GM18858 (cell line): Measurements from ENCODE around the gene MOCS3.

Experiments
- ATAC-seq: cut with Tn5 transposase; IDR thresholded peaks from one replicate; pipeline ENCODE4 v1.9.1; 2021; ENCODE audit not compliant: unreplicated experiment

The MOCS3 gene

DNA sequence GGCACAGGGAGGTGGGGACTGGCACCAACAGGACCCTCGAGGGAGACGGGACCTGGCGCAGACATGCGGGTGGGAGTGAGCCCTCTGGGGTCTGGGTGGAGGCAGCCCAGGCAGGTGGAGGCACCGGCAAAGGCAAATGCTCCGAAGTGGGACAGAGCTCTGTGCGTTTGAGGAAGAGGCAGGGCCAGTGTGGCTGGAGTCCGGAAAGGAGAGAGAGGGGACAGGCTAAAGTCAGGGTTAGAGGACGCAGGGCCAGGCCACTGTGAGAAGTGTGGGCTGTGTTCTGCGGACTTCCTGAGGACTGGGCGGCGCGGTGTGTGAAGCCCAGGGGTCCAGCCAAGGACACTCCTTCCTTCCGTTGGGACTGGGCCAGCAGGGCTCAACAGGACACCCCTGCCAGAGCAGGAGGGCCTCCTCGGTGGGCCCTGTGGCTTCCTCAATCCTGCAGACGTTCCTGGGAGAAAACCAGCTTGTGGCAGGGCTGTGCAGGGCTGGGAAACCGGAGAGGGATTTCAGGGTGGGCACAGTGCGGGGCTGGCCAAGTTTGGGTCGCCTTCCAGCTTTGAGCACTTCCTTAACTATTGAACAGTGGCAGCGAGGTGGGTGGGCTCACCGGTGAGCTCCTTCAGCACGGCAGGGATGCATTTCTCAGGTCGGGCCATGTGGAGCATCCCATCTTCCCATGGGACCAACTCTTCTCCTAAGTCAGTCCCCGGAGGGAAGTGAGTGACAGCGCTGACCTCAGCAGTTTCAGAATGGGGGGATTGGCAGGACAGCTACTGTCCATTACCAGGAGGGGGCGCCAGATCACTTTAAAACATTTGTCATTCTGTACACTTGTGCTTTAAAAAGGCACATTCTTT lies 22.5 kb downstream of the MOCS3 start:
- no peak for ATAC-seq

DNA sequence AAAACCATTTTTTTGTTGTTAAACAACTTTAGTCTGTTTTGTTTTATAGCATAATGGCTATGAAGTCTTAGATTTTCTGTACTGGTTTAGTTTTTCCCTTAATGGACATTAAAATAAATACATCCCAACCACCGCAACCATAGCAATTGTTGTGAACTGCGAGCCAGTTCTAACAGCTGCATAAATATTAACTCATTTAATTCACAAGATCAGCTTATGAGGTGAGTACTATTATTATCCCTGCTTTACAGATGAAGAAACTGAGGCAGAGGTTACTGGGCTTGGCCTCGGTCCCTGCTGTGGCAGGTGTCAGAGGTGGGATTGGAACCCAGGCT lies 23.1 kb downstream of the MOCS3 start:
- ATAC-seq = no peak

DNA sequence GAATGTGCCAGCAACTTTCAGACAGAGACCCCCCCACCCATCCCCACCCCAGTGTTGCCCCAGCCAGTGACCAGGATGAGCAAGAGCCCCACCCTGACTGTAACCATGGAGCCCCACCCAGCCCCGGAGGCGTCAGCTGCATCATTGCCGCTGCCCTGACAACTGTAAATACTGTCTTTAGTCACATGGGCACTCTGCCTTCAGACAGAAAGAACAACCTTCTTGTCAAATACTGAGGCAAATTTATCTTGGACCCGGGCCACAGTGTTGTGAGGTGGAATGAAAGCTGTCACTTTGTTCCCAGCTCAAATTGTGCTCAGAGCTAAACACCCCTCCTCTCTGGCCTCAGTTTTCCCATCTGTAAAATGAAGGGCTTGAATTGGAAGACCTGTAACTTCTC lies 23.7 kb downstream of the MOCS3 start:
- no peak for ATAC-seq

DNA sequence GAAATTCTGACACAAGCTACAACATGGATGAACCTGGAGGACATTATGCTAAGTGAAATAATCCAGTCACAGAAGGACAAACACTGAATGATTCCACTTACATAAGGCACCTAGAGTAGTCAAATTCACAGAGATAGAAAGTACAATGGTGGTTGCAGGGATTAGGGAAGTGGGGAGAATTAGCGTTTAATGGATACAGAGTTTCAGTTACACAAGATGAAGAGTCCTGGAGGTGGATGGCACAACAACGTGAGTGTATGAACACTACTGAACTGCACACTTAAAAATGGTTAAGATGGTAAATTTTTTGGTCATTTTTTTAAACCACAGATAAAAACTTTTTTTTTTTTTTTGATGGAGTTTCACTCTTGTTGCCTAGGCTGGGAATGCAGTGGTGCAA lies 24.7 kb downstream of the MOCS3 start:
- no peak for ATAC-seq

DNA sequence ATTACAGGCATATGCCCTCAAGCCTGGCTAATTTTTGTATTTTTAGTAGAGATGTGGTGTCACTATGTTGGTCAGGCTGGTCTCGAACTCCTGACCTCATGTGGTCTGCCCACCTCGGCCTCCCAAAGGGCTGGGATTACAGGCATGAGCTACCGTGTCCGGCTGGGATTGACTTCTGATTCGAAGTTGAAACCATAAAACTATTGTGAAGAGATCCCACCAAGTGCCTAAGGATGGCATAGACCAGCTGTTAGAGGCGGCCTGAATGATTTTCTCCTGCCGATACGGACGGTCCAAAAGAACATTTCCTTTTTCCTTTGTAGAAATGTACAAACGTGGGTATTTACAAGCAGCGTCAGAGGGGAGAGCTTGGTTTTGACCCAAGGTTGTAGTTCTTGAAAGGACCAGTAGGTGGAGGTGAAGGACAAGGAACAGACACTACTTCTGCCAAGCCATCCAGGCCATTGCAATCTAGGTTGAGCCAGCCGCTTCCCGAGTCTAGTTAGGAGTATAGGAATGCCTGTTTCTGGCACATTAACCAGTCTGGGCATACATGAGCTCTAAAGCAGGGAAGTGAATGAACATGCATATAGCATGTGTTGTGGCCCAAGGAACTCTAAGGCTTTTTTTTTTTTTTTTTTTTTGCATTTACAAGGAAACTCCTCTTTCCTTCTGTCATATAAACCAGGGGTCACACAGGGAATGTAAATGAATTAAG lies 29.0 kb downstream of the MOCS3 start:
- peak; percentile 57 for ATAC-seq

DNA sequence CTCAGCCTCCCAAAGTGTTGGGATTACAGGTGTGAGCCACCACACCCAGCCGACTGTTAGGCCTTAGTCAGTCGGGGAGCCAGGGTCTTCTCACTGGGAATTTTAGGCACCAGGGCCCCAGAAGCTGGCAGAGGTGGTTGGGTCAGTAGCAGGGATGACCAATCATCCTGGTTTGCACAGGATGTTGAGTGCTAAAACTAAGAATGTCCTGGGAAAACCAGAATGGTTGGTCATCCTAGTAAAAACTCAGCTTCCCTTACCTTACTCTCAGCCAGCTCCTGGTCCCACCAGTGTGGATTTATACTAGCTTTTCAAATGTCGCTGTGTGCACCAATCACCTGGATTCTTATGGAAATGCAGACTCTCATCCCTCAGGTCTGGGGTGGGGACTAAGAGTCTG lies 32.5 kb downstream of the MOCS3 start:
- no peak for ATAC-seq

DNA sequence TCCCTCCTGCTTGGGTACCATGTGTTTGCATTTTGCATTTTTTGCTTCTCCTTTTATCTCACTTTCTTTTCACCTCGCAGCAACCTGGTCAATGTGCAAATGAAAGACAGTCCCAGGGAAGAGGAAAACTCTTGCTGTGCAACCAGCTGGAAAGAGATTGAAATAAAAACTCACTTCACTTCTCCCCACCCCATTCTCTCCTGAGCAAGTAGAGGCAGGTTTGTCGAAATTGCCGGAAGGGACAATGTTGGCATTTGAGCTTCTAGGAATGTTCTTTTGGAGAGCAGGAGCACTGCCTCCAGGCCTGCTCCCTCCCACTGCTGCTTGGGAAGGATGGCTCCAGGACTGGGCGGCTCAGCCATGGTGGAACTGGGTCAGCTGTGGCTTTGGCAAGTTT lies 33.7 kb downstream of the MOCS3 start:
- no peak for ATAC-seq

DNA sequence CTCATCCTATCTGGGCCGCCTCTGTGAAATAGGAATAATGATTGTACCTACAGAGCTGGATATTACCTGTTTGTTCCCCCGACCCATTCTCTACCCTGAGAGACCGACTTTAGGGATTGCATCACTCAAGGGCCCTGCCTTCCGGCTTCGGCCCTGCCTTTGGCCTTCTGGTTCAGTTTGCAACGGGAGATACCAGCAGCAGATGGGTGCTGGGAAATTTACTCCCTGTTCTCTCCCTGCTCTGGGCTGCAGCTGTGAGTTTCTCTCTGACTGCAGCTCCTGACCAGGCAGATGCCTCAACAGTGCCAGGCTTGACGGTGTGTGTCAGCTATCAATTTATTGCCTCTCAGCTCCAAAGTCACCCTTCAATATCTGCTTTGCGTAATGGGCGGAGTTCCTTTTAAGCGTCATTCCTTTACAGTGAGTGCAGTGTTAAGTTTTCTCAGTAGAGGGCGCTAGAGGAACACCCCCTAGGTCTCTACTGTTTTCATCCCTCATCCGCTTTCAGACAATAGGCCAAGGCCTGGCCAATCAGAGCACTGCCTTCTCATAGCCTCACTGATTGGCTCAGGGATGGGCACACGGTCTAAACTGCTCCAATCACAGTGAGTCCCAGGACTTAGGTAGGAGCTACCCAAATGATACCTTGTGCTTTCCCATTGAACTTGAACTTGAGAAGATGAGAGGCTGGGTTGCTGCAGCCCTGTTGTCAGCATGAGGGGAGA lies 34.3 kb downstream of the MOCS3 start:
- ATAC-seq = no peak

DNA sequence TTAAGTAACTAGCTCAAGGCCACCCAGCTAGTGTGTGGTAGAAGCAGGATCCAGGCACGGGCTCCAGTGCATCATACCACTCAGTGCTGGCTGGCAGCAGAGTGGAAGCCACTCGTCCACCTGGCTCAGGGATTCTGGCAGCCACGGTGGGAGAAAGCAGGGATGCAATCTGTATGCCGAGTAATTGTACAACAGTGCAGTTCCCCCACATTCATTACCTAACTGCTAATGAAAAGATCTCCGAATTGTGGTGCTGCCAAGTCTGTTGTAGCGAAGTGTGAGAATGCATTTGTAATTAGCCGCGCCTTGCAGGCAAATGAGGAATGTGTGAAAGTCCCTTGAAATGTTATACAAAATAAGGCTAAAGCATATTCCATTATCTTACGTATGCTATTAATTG lies 35.3 kb downstream of the MOCS3 start:
- no peak for ATAC-seq

DNA sequence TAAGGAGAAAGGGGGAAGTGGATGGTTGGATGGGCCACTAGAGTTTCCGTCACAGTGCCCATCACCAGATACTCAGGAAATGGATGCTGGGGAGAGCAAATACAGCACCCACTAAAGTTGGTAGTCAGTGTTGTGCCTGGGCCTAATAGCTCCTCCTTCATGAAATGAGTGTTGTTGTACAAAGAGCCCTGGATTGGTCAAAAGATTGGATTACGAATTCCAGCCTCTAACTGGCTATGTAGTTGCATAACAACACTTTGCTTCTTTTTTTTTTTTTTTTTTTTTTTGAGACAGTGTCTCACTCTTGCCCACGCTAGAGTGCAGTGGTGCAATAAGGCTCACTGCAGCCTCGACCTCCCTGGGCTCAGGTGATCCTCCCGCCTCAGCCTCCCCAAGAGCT lies 36.9 kb downstream of the MOCS3 start:
- no peak for ATAC-seq

DNA sequence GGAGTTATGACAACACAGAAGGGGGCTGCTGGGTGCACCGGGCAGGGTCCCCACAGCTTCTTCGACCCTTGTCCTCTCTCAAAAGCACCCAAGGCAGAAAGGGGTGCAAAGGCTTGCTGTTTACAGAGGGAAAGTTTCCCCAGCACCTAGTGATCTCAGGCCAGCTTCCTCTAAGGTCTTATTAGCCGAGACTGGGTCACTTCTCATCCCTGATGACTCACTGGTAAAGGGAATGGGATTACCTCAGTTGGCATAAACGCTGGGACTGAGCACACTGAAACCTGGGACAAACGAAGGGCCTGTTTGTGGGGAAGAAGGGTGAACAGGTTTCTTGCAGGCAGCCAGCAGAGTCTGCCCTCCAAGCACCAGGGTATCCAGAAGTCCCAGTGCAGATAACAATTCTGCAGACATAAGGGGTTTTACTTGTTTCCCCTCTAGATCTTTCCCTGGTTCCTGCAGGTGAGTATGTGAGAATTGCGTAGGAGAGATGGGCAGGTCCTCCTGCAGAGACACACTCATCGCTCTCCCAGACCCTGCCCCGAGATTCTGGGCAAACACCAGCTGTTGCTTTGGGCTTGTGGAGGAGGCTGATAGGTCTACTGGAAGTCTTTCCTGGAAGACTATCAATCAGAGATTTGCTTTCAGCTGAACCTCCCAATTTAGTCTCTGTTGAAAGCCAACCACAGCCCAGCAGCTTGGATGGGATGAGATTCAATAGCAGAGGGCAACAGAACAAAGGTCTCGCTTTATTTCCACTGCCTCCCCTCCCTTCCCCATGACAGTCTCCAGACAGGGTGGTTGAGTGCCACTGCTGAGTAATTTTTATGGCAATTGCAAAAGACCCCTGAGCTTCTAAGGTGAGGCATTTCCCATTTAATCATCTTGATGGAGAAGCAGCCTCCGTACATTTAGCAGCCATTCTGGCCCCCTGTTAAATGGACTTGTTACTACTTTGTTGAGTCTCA lies 38.6 kb downstream of the MOCS3 start:
- ATAC-seq = no peak

DNA sequence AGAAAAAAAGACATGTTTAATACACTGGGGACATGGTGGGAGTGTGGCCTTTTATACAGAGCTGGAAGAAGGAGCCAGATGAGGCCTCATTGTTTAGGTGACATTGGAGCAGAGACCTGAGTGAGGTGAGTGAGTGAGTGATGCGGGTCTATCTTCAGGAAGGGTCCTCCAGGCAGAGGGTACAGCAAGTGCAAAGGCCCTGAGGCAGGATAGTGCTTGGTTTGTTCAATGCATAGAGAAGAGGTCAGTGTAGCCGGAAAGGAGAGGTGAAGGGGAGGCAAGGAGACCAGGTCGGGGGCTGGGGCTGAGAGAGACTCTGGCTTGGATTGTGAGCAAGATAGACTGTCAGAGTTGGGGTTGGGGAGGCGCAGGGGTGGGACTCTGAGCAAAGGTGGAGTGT lies 40.7 kb downstream of the MOCS3 start:
- no peak for ATAC-seq

DNA sequence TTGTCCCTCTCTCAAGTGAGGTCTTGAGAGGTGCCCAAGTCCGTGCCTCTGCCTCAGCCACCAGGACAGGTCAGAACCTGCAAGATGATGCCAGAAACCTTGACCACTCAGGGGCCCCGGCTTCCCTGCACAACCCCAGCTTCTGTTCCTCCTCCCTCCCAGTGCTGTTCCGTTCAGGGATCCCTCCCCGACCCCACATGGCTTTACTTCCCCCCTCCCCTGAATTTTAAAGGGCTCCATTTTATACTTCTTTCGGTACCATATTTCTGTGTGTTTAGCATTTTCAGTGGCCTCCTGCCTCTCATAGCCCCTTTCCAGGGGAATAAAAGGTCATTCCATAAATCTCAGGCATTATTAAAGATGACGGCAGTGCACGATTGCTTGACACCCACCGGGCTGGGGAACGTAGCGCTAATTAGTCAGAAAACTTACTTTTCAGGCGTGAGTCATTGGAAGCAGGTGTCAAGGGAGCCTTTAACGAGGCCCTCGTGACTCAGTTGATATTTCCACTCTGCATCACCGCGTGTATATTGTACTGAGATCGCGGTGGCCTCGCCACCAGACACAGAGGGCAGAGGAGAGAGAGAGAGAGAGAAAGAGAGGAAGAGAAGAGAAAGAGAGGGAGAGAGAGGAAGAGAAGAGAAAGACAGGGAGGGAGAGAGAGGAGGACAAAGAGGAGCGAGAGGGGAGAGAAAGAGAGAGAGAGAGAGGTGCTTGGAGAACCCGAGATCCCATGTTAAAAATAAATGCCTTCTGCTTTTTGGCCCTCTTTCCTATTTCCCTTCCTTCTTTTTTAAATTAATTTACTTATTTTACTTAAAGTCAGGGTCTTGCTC lies 43.0 kb downstream of the MOCS3 start:
- ATAC-seq = no peak

DNA sequence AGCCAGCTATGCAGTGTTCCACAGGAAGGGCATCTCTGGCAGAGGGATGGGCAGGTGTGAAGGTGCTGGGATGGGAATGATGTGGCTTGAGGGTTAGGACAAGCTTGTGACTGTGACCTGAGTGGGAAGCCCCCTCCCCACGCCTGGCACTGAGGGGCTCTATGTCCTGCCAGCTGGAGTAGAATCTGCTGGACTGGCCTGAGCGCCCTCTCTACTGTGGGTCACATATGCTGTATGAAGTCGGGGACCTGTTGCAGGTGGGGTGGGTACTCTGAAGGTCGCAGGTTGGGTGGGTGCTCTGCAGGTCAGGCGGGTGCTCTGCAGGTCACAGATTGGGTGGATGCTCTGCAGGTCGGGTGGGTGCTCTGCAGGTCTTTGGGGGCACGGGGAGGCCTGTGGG lies 44.0 kb downstream of the MOCS3 start:
- no peak for ATAC-seq

DNA sequence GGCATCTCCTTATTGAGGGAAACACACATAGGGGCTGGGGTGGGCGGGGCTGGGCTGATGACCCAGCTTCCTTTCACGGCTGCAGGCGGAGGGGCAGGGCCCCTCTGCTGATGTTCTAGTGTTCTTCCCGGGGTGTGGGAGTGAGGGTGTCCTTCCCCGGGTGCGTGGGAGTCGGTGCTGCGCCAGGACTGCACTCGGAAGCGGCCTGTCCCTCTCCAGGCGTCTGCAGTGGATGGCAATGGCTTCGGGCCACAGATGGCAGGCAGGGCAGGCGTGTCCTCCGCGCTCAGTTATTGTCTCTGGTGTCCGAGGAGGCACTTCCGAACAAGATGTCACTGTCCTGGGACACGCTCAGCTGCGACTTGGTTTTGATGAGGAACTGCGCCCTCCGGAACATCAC lies 45.1 kb downstream of the MOCS3 start:
- no peak for ATAC-seq

DNA sequence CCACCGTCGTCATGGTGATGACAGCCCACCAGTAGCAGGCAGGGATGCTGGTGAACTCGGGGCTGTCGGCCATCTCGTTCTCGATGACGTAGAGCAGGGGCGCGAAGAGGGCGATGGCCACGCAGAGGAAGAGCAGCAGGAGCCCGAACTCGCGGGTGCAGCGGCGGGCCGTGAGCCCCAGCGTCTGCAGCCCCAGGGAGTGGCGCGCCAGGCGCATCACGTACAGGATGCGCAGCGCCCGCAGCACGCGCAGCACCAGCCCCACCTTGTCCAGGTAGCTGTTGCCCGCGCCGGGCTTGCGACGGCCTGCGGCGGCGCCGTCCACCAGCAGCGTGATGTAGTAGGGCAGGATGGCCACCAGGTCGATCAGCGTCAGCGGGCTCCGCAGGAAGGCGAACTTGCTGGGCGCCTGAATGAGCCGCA lies 45.7 kb downstream of the MOCS3 start:
- no peak for ATAC-seq

DNA sequence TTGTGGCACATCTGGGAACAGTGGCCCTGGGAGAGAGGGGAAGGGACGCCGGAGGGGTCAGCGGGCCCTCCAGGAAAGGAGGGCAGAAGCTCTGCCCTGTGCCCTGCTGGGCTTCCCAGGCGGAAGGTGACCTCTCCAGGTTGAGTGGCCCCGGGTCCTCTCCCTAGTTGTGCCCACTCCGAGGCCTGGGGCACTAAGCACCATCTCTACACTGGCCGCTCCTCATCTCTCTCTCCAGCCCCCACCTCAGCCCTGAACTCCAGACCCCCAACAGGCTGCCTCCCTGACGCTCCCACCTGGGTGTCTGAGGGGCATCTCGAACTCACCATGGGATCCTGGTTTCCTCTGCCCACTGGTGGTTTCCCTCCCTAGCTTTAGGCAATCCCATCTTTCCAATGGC lies 46.2 kb downstream of the MOCS3 start:
- no peak for ATAC-seq

DNA sequence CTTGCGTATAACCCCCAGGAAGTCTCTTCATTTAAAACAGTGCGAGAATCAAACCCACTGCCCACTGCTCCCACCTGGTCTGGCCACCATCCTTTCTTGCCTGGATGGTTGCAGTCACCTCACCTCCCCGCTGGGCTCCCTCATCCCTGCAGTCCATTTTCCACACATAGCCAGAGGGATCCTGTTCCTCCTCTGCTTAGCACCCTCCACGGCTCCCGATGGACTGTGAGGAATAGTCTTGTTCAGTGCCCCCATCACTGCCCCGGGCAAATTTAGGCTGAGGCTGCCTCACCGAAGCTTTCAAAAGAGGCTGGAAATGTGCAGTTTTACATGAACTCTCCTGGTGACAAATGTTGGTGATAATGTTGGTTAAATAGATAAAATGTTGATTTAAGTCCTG lies 46.6 kb downstream of the MOCS3 start:
- no peak for ATAC-seq

DNA sequence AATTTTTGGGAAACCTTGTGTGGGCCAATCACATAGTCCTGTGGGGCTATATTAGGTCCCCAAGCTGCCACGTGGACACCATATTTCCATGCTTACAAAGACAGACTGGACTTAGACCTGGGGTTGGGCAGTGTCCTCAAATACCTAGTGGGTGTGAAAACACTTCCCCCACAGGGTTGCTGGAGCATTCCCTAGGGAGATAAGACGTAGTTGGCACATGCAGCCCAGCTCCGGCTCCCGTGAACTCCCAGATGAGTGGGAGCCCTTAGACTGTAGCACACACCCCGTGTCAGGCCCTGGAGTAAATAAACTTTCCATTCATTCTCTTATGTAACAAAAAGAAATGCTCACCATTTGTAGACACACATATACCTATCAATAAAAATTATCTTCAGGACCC lies 50.1 kb downstream of the MOCS3 start:
- ATAC-seq = no peak
